Fibroblast of lung (primary cell): ENCODE results near the gene PSG11.
"Not testable (repeated sequence)": the region's sequence is repeated elsewhere in the genome, so short reads cannot be mapped to it uniquely, and the experiment has no call there.

Source experiments
- CTCF ChIP-seq, 2 donors: IDR thresholded peaks in 1 of 2; conservative IDR thresholded peaks in 1 of 2; 1 replicate in 1 of 2; 2 replicates in 1 of 2; pipeline ENCODE4 v1.5.1; 2011 to 2012; ENCODE audit warnings: low read length in 2 of 2, control low read depth in 1 of 2, inconsistent platforms in 1 of 2, low read depth in 1 of 2, mild to moderate bottlenecking in 1 of 2
- EZH2 ChIP-seq: IDR thresholded peaks from 2 replicates; pipeline ENCODE4 v1.5.1; 2012; ENCODE audit warnings: low read length, control low read depth, mild to moderate bottlenecking; ENCODE audit errors: missing control alignments

DNA sequence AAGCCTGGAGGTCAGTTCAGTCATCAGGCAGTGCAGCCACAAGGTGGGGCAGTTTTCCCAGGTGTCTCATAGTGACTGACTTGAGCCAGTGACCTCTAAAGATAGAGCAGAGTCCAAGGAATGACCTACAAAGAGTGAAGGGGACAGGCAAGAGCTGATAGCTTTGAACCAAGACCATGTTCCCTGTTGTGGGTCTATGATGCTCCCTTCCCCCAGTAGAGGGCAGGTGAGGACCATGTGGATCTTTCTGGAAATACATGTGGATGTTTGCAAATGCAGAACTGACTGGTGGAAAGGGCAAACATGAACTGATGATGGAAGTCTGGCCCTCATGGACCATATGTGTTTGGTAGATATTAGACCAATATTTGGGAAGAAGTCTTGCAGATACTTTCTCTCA, 6.7 kb downstream of the PSG11 start:
- TF ChIP-seq CTCF (conservative IDR thresholded peaks at IDR 0.05 in 1 of 2, IDR thresholded peaks at IDR 0.05 in 1 of 2; ENCODE audit: low read depth in 1 of 2, low read length in 2 of 2); EZH2: not testable (repeated sequence)
